ENCODE measurements around the gene SLC26A6. TPM values are rescaled to one million over a fixed set of nuclear protein-coding genes. Genes with fewer than 3 reads are reported as not detected.

SLC26A6 gene
- total RNA-seq, 1 experiment from 2014 or later: 44.9 TPM

DNA sequence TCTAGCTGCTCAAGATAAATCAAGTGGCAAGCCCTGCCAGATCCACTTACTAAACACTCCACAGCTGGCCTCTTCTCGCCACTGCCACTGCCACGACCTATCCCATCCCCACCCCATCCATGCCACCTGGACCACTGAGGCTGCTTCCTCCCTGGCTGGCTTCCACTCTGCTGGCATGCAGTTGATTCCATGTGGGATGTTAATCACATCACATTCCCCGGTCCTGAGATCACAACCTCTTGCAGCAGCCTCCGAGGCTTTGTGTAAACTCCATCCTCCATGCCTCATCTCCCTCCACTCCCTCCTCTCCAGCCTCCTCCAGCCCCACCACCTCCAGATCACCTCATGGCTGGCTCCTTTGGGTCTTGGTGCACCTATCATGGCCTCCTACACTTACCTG is 42.8 kb upstream of the SLC26A6 start:
- intact Hi-C loops (cut with micrococcal nuclease): no loop called here
- ATAC-seq: no peak
- Histone ChIP-seq H3F3A (ENCODE audit: low read length, unreplicated experiment) (no peaks in the 10 kb centered on the region), H3K27me3 (ENCODE audit: low read length) (no peaks in the 10 kb centered on the region), H3K36me3 (ENCODE audit: low read depth, low read length) (peaks cover 58% of the 10 kb centered on the region), H3K9me2 (replicated peaks; ENCODE audit: low read length) (no peaks in the 10 kb centered on the region), H3K9ac (ENCODE audit: low read length) (no peak overlapping the region), H2AFZ (ENCODE audit: low read length) (no peak overlapping the region), H4K20me1 (ENCODE audit: low read length) (no peaks in the 10 kb centered on the region), H3K4me1 (ENCODE audit: insufficient read depth, low read length) (peaks cover 1% of the 10 kb centered on the region; the same call in 1 of the 2 replicates), H3K9me3 (ENCODE audit: low read length) (no peaks in the 10 kb centered on the region), H3K4me3 (ENCODE audit: low read length) (no peak overlapping the region), H3K27ac (ENCODE audit: low read length) (no peak overlapping the region), H3K79me2 (ENCODE audit: low read length) (peaks cover 5% of the 10 kb centered on the region), H3K4me2 (ENCODE audit: low read length) (no peak overlapping the region)
- TF ChIP-seq EZH2phosphoT487 (IDR thresholded peaks at IDR 0.05; ENCODE audit: borderline replicate concordance, low read length): no peak
- TF ChIP-seq, protein P1, sequence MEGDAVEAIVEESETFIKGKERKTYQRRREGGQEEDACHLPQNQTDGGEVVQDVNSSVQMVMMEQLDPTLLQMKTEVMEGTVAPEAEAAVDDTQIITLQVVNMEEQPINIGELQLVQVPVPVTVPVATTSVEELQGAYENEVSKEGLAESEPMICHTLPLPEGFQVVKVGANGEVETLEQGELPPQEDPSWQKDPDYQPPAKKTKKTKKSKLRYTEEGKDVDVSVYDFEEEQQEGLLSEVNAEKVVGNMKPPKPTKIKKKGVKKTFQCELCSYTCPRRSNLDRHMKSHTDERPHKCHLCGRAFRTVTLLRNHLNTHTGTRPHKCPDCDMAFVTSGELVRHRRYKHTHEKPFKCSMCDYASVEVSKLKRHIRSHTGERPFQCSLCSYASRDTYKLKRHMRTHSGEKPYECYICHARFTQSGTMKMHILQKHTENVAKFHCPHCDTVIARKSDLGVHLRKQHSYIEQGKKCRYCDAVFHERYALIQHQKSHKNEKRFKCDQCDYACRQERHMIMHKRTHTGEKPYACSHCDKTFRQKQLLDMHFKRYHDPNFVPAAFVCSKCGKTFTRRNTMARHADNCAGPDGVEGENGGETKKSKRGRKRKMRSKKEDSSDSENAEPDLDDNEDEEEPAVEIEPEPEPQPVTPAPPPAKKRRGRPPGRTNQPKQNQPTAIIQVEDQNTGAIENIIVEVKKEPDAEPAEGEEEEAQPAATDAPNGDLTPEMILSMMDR (conservative IDR thresholded peaks at IDR 0.05; ENCODE audit: low read depth, low read length): no peak
- TF ChIP-seq EZH2 (IDR thresholded peaks at IDR 0.05; ENCODE audit: low read length, unreplicated experiment): no peak
- BruUV-seq (replicated peaks): no TSS peak
- DNase-seq: no peak
- POLR2A ChIA-PET (ENCODE audit: unreplicated experiment): interaction anchor here (0.6 kb wide), 1 partner anchor 42 kb away, joined by 5 read pairs; no protein-coding TSS in a partner anchor
- CTCF ChIA-PET: no interaction called here

DNA sequence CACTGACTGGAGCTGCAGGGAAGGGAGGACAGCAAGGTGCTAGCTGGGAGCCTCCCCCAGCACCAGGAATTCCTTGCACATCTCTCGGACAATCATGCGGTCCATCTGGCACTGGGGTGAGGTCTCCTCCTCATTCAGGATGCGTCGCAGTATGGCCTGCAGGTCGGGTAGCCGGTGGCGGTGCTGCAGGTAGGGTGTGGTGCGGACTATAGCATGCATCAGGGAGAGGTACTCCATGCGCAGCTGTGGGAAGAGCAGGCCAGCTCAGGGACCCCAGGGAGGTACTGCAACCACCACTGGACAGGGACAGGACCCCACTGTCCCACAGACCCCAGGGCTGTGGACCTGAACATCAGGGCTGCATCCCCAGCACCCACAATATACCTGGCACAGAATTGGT is 39.2 kb upstream of the SLC26A6 start:
- Histone ChIP-seq H3F3A (ENCODE audit: low read length, unreplicated experiment) (no peaks in the 10 kb centered on the region), H2AFZ (ENCODE audit: low read length) (no peak overlapping the region), H3K9ac (ENCODE audit: low read length) (no peak overlapping the region), H3K36me3 (ENCODE audit: low read depth, low read length) (peaks cover 45% of the 10 kb centered on the region), H3K9me2 (replicated peaks; ENCODE audit: low read length) (no peaks in the 10 kb centered on the region), H3K27me3 (ENCODE audit: low read length) (no peaks in the 10 kb centered on the region), H3K4me1 (ENCODE audit: insufficient read depth, low read length) (no peaks in the 10 kb centered on the region), H3K4me3 (ENCODE audit: low read length) (no peak overlapping the region), H3K27ac (ENCODE audit: low read length) (no peak overlapping the region), H4K20me1 (ENCODE audit: low read length) (no peaks in the 10 kb centered on the region), H3K79me2 (ENCODE audit: low read length) (no peaks in the 10 kb centered on the region), H3K4me2 (ENCODE audit: low read length) (no peak overlapping the region), H3K9me3 (ENCODE audit: low read length) (no peaks in the 10 kb centered on the region)
- ATAC-seq: no peak
- ChIA-PET CTCF (interaction anchor here (0.5 kb wide), 1 partner anchor 34 kb away, joined by 12 read pairs; no protein-coding TSS in a partner anchor), POLR2A (ENCODE audit: unreplicated experiment) (no interaction called here)
- intact Hi-C loops (cut with micrococcal nuclease): no loop called here
- TF ChIP-seq EZH2phosphoT487 (IDR thresholded peaks at IDR 0.05; ENCODE audit: borderline replicate concordance, low read length): no peak
- TF ChIP-seq EZH2 (IDR thresholded peaks at IDR 0.05; ENCODE audit: low read length, unreplicated experiment): no peak
- TF ChIP-seq, protein P1 (conservative IDR thresholded peaks at IDR 0.05; ENCODE audit: low read depth, low read length): no peak
- DNase-seq: no peak
- no TSS peak for BruUV-seq (replicated peaks)

DNA sequence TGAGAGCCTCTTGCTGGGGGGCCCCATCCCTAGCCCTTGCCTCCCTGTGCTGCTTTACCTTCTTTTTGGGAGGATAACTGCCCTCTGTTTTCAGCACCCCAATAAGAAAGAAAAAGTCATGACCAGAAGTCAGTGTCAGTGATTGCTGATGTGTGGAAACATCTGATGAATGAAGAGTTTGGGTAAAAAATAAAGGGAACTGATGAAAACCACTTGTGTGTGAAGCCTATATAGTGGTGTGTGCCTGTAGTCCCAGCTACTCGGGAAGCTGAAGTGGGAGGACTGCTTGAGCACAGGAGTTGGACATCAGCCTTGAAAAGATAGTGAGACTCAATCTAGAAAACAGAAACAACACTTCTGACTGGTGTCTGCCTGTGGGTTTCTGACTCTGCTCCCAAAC is 37.3 kb upstream of the SLC26A6 start:
- CTCF ChIA-PET: no interaction called here
- no peaks in the 10 kb centered on the region for H3F3A ChIP-seq (ENCODE audit: low read length, unreplicated experiment)
- no peak overlapping the region for H3K9ac ChIP-seq (ENCODE audit: low read length)
- DNase-seq (no peak), ATAC-seq (no peak)
- no peaks in the 10 kb centered on the region for H3K4me1 ChIP-seq (ENCODE audit: insufficient read depth, low read length)
- H3K79me2 ChIP-seq (ENCODE audit: low read length): no peaks in the 10 kb centered on the region
- no TSS peak for BruUV-seq (replicated peaks)
- H4K20me1 ChIP-seq (ENCODE audit: low read length): no peaks in the 10 kb centered on the region
- H3K27ac ChIP-seq (ENCODE audit: low read length): no peak overlapping the region
- no peak overlapping the region for H3K4me2 ChIP-seq (ENCODE audit: low read length)
- no peaks in the 10 kb centered on the region for H3K27me3 ChIP-seq (ENCODE audit: low read length)
- POLR2A ChIA-PET (ENCODE audit: unreplicated experiment): no interaction called here
- no peaks in the 10 kb centered on the region for H3K9me2 ChIP-seq (replicated peaks; ENCODE audit: low read length)
- TF ChIP-seq, protein P1 (conservative IDR thresholded peaks at IDR 0.05; ENCODE audit: low read depth, low read length): no peak
- TF ChIP-seq EZH2 (IDR thresholded peaks at IDR 0.05; ENCODE audit: low read length, unreplicated experiment): no peak
- no peak for TF ChIP-seq EZH2phosphoT487 (IDR thresholded peaks at IDR 0.05; ENCODE audit: borderline replicate concordance, low read length)
- peaks cover 25% of the 10 kb centered on the region for H3K36me3 ChIP-seq (ENCODE audit: low read depth, low read length)
- no peak overlapping the region for H3K4me3 ChIP-seq (ENCODE audit: low read length)
- H3K9me3 ChIP-seq (ENCODE audit: low read length): no peaks in the 10 kb centered on the region
- no peak overlapping the region for H2AFZ ChIP-seq (ENCODE audit: low read length)
- intact Hi-C loops (cut with micrococcal nuclease): no loop called here
